Measurements from ENCODE around the gene RRBP1. TPM values are rescaled to one million over a fixed set of nuclear protein-coding genes. Genes with fewer than 3 reads are reported as not detected.

Gene RRBP1
- total RNA-seq, 1 donor from 2014 or later, result 79.8 TPM

DNA sequence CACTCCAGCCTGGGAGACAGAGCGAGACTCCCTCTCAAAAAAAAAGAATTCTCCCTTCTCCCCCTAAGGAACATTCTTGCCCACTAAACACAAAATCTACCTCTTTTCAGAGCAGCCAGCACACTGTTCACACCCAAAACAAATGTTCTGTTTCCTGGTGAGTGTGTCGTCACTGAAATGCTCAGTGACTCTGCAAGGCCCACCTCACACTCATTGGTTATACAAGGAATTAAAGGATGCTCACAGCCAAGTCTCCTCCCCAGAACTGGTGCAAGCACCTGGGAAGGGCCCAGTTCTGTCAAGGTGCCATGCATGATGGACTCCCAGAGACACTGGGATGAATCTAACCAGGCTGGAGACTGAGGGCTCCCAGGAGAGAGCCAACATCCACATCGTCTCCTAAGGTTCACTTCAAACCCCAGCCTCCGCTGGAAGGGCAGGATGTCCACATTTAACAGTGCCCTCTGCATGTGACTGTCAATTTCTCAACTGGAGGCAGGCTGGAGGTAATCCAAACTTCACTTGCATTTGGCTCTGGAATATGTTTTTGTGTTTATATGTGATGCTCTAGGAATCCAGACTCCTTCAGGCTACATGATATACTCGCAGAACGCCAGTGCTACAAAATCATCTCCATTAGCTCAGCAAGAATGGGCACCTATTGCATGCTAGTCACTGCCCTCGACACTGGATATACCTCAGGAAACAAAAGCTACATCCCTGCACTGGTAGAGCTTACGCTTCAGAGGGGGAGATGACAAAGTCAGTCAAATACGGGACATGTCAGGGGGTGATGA lies 7.1 kb downstream of the RRBP1 start:
- TF ChIP-seq POLR2A (IDR thresholded peaks at IDR 0.05) (no peak), POLR2AphosphoS5 (IDR thresholded peaks at IDR 0.05; ENCODE audit: insufficient read depth in 1 of 2, low read depth in 1 of 2) (no peak)
- TF ChIP-seq, protein P1, sequence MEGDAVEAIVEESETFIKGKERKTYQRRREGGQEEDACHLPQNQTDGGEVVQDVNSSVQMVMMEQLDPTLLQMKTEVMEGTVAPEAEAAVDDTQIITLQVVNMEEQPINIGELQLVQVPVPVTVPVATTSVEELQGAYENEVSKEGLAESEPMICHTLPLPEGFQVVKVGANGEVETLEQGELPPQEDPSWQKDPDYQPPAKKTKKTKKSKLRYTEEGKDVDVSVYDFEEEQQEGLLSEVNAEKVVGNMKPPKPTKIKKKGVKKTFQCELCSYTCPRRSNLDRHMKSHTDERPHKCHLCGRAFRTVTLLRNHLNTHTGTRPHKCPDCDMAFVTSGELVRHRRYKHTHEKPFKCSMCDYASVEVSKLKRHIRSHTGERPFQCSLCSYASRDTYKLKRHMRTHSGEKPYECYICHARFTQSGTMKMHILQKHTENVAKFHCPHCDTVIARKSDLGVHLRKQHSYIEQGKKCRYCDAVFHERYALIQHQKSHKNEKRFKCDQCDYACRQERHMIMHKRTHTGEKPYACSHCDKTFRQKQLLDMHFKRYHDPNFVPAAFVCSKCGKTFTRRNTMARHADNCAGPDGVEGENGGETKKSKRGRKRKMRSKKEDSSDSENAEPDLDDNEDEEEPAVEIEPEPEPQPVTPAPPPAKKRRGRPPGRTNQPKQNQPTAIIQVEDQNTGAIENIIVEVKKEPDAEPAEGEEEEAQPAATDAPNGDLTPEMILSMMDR (IDR thresholded peaks at IDR 0.05), result no peak

GRCh38 chr20:17673084-17673483 lies 9.0 kb downstream of the RRBP1 start:
- peaks cover 47% of the 10 kb centered on the region for H3K4me1 ChIP-seq
- no peaks in the 10 kb centered on the region for H3K27me3 ChIP-seq
- no peaks in the 10 kb centered on the region for H3K9me3 ChIP-seq
- H3K27ac ChIP-seq, result no peak overlapping the region
- intact Hi-C loops (cut with DNase I), result no loop called here
- no peak overlapping the region for H3K4me3 ChIP-seq
- peaks cover 0 to 3% of the 10 kb centered on the region in 2 donors for H3K36me3 ChIP-seq
- TF ChIP-seq POLR2AphosphoS5 (IDR thresholded peaks at IDR 0.05; ENCODE audit: insufficient read depth in 1 of 2, low read depth in 1 of 2) (no peak), POLR2A (IDR thresholded peaks at IDR 0.05) (no peak)
- TF ChIP-seq, protein P1 (IDR thresholded peaks at IDR 0.05), result no peak
- DNase-seq (ENCODE audit: extremely low spot score in 2 of 2), result no peak

More for the DNA sequence above, 7.1 kb downstream of the RRBP1 start:
- H3K36me3 ChIP-seq, result peaks cover 0 to 8% of the 10 kb centered on the region in 2 donors
- no peaks in the 10 kb centered on the region for H3K9me3 ChIP-seq
- no peak overlapping the region for H3K4me3 ChIP-seq
- H3K4me1 ChIP-seq, result peaks cover 60% of the 10 kb centered on the region
- DNase-seq (ENCODE audit: extremely low spot score in 2 of 2), result no peak
- H3K27me3 ChIP-seq, result no peaks in the 10 kb centered on the region
- H3K27ac ChIP-seq, result peak overlapping the region; percentile 56
- intact Hi-C loops (cut with DNase I), result no loop called here

DNA sequence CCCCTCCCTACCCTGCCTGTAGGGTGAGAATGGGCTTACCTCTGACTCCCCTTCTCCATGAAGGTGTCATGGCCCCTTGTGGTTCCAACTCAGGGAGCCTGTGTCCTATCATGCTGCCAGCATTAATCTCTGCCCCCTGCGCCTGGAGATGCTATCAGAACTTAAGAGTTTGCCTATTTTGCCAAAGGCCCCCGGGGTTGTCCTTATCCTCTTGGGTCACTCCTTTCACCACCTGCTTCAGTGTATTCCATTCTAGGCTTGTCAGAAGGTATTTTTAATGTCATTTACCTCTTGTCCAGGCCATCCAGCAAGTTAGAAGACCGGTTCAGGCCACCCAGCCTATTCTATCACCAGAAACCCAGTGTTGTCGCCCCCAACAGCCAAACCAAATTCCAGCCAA lies 10.5 kb downstream of the RRBP1 start:
- DNase-seq (ENCODE audit: extremely low spot score in 2 of 2), result no peak
- intact Hi-C loops (cut with DNase I), result no loop called here
- H3K27me3 ChIP-seq, result no peaks in the 10 kb centered on the region
- no peak overlapping the region for H3K4me3 ChIP-seq
- no peaks in the 10 kb centered on the region for H3K9me3 ChIP-seq
- H3K36me3 ChIP-seq, result no peaks in the 10 kb centered on the region
- TF ChIP-seq, protein P1 (IDR thresholded peaks at IDR 0.05), result no peak
- TF ChIP-seq POLR2A (IDR thresholded peaks at IDR 0.05) (no peak), POLR2AphosphoS5 (IDR thresholded peaks at IDR 0.05; ENCODE audit: insufficient read depth in 1 of 2, low read depth in 1 of 2) (no peak)
- no peak overlapping the region for H3K27ac ChIP-seq
- peaks cover 39% of the 10 kb centered on the region for H3K4me1 ChIP-seq

DNA sequence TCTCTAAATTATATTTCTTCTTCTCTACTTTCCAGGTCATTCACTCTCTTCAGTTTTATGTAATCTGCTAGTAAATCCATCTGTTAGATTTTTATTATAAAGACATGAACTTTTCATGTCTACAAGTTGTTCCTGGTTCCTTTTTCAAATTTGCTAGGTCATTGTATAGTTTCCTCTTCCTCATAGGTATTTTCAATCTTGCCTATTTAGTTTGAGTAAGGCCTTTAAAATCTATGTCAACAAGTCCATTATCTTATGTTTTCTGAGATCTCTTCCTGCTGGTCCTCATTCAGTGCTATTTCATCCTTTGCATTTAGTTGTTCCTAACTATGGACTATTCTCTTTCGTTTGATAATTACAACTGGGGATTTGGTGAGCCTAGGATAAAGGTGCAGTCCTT lies 11.0 kb downstream of the RRBP1 start:
- DNase-seq (ENCODE audit: extremely low spot score in 2 of 2), result no peak
- H3K27me3 ChIP-seq, result no peaks in the 10 kb centered on the region
- no peak overlapping the region for H3K27ac ChIP-seq
- H3K4me1 ChIP-seq, result peaks cover 36% of the 10 kb centered on the region
- no peaks in the 10 kb centered on the region for H3K36me3 ChIP-seq
- H3K9me3 ChIP-seq, result no peaks in the 10 kb centered on the region
- intact Hi-C loops (cut with DNase I), result no loop called here
- no peak for TF ChIP-seq POLR2A (IDR thresholded peaks at IDR 0.05)
- TF ChIP-seq POLR2AphosphoS5 (IDR thresholded peaks at IDR 0.05; ENCODE audit: insufficient read depth in 1 of 2, low read depth in 1 of 2), result no peak
- TF ChIP-seq, protein P1 (IDR thresholded peaks at IDR 0.05), result no peak
- H3K4me3 ChIP-seq, result no peak overlapping the region

DNA sequence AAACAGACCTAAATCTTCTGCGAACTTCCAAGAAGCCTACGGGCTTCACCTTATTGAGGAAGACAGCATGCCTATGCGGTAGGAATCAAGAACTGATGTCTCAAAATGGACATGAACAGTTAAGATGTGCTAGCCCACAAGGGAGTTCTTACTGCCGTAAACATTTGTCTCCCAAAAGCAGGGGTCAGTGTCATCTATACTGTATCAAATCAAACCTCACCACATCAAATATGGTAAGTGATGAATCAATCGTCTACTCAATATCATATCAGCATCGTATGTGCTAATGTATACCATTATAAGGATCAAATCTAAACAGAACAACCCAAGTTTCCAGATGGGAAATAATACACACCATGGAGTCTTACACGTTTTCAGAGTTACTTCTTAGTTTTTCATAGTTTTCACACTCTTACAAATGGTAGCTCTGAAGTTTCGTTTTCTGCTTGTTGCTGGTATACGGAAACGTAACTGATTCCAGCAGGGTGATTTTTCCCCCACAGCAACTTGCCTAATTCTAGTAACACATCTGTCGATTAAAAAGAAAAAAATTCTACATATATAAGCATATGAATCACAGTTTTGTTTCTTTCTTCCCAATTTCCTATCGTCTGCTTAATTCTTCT lies 12.6 kb downstream of the RRBP1 start:
- intact Hi-C loops (cut with DNase I), result no loop called here
- DNase-seq (ENCODE audit: extremely low spot score in 2 of 2), result no peak
- Histone ChIP-seq H3K27ac (no peak overlapping the region), H3K9me3 (no peaks in the 10 kb centered on the region), H3K4me1 (peaks cover 36% of the 10 kb centered on the region), H3K36me3 (no peaks in the 10 kb centered on the region), H3K4me3 (no peak overlapping the region), H3K27me3 (no peaks in the 10 kb centered on the region)
- TF ChIP-seq, protein P1 (IDR thresholded peaks at IDR 0.05), result no peak
- TF ChIP-seq POLR2A (IDR thresholded peaks at IDR 0.05) (no peak), POLR2AphosphoS5 (IDR thresholded peaks at IDR 0.05; ENCODE audit: insufficient read depth in 1 of 2, low read depth in 1 of 2) (no peak)

All from vagina (tissue), 2 donors.